Effector CD8-positive, alpha-beta T cell (primary cell): ENCODE measurements around the gene ATG13.
A peak's percentile ranks its signal among the peaks of the same experiment; 100 is the strongest.
"Not testable (repeated sequence)": the region's sequence is repeated elsewhere in the genome, so short reads cannot be mapped to it uniquely, and the experiment has no call there.

Source experiments
- DNase-seq: peaks from one replicate; lab custom pipeline; 2025; lab: John Stamatoyannopoulos, UW

Gene ATG13

DNA sequence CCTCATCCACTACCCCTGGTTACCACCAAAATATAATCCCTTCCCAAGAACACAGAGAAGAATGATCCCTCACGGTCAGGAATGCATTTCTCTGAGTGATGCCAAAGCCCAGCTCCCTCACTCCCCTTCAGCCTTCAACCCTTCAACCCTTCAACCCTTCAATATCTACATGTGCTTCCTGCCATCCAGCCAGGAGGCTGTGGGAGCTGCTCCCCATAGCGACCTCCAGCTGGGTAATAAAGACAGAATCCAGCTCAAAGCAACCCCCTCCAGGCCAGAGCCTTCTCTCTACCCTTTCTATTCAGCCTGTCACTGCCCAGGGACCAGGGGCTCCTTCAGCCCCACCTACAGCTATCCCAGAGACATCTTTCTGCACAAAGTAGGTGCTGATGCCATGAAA lies 80.4 kb downstream of the ATG13 start:
- no peak for DNase-seq

DNA sequence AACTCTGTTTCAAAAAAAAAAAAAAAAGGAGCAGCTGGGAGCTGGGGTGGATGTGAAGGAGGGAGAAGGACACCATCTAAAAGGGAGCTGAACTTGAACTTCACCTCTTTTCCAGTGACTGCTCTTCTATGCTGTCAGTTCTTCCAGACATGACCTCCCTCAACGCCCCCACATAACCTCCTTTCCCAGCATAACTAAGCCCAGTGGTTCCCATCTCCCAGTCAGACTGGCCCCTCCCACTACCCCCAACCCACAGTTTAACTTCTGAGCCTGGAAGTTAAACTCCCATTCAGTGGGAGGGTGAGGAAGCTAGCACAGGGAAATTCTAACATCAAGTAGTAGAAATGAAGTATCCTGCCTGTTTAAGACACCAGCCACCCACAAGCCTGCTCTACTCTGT lies 81.2 kb downstream of the ATG13 start:
- no peak for DNase-seq

DNA sequence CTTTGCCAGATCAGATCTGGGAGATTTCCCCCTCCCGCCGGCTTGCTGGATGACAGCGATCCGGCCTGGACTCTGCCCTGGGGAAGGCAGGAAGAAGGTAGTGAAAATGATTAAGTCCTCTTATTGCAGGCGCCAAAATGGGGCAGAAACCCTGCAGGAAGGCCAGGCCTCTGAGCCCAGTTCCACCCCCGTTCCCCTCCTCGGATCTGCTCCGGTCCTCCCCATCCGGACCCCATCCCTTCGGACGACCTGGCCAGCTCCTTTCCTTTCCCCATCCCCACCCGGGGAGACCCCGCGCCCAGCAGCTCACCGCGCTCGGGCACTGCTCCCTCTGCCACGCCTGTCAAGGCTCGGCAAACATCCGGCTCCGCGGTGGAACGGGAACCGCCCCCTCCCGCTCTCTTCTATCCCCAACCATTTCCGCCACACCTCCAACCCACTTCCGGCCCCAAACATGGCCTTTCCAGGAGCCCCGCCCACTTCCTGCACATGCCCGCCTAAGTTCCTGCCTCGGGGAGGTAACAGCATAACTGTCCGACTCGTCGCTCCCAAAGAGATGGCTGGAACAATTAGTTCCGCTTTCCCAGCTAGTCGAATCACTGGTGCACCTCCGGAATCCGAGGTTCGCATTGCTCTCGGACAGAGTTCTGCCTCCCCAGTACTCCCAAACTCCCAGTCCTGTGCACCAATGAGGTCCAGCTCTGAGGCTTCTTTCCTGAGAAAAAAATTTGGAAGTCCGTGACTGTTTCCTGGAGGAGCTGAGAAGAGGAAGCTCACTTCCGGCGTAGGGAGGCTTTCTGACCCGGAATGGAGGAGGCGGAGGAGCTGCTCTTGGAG lies 83.1 kb downstream of the ATG13 start, which contains the start of the genes ARHGAP1 and ZNF408:
TSS of gene ARHGAP1 (minus strand) at position 379 of the 837 bp plus-strand sequence. CDS start 4,512 bp downstream, outside the sequence.
TSS of gene ZNF408 (plus strand) at position 791 of the 837 bp plus-strand sequence. CDS start at position 808, 17 bp downstream.
- peak; percentile 98 for DNase-seq

DNA sequence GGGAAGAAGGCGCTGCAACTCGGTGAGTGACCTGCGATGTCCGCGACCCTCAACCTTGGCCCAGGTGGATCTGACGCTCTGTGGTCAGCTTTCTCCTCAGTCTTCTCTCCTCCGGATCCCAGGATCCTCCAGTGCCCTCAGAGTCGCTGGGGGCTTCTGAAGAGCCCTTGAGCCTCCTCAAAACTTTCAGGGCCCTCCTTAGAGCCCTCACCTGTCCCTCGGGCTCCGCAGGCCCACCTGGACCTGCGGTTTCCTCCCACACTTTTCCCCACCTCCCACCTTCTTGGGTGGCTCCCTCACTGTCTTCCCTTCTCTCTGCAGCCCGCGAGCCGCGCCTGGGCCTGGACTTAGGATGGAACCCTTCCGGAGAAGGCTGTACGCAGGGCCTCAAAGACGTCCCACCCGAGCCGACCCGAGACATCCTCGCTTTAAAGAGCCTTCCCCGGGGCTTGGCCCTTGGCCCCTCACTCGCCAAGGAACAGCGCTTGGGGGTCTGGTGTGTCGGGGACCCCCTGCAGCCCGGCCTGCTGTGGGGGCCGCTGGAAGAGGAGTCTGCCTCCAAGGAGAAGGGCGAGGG lies 83.8 kb downstream of the ATG13 start:
- no peak for DNase-seq

DNA sequence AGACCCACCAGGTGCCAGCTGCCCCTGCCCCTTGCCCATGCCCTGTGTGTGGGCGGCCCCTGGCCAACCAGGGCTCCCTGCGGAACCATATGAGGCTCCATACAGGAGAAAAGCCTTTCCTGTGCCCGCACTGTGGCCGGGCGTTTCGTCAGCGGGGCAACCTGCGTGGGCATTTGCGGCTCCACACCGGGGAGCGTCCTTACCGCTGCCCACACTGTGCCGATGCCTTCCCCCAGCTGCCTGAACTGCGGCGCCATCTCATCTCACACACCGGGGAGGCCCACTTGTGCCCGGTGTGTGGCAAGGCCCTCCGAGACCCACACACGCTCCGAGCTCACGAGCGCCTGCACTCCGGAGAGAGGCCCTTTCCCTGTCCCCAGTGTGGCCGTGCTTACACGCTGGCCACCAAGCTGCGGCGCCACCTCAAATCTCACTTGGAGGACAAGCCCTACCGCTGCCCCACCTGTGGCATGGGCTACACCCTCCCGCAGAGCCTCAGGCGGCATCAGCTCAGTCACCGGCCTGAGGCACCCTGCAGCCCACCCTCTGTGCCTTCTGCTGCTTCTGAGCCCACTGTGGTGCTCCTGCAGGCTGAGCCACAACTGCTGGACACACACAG lies 87.8 kb downstream of the ATG13 start:
- no peak for DNase-seq

- no peak for DNase-seq
Measured at GRCh38 chr11:46706886-46707285, 89.5 kb downstream of the ATG13 start.

DNA sequence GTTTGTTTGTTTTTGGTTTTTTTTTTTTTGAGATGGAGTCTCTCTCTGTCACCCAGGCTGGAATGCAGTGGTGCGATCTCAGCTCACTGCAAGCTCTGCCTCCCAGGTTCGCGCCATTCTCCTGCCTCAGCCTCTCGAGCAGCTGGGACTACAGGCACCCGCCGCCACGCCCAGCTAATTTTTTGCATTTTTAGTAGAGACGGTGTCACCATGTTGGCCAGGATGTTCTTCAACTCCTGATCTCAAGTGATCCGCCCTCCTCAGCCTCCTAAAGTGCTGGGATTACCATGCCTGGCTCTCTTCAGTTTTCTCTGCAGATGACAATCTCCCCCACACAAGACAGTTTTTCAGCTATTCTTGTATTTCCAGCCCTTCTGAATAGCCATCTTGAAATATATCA lies 92.0 kb downstream of the ATG13 start:
- not testable (repeated sequence) for DNase-seq

GRCh38 chr11:46710821-46711269 lies 93.5 kb downstream of the ATG13 start:
- DNase-seq: no peak

GRCh38 chr11:46711303-46711702 lies 94.0 kb downstream of the ATG13 start:
- no peak for DNase-seq

GRCh38 chr11:46712874-46713576 lies 95.7 kb downstream of the ATG13 start:
- no peak for DNase-seq

GRCh38 chr11:46717825-46718154 lies 100.4 kb downstream of the ATG13 start:
- DNase-seq: not testable (repeated sequence)

- DNase-seq: no peak
Measured at GRCh38 chr11:46718155-46719019, 101.0 kb downstream of the ATG13 start.

DNA sequence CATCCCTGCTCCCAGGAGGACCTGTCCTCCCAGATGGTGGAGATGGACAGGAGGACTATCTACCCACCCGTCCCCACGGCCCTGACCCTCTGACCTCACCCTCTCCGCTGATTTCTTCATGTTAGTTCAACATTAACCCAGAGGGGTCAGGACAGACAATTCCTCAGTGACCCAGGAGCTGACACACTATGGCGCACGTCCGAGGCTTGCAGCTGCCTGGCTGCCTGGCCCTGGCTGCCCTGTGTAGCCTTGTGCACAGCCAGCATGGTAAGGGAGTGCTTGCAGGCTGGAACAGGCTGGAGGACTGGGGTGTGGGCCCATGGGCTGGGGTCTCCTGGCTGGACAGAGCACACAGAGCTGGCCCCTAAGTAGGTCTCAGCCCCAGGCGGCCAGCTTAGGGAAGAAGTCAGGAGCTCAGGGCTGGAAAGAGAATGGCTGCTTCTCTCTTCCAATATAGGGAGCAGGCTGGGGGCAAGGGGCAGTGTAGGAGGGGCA lies 101.7 kb downstream of the ATG13 start, which contains the start of gene F2:
TSS of gene F2 (plus strand) at position 166 of the 495 bp plus-strand sequence. CDS start at position 189, 23 bp downstream.
- no peak for DNase-seq

DNA sequence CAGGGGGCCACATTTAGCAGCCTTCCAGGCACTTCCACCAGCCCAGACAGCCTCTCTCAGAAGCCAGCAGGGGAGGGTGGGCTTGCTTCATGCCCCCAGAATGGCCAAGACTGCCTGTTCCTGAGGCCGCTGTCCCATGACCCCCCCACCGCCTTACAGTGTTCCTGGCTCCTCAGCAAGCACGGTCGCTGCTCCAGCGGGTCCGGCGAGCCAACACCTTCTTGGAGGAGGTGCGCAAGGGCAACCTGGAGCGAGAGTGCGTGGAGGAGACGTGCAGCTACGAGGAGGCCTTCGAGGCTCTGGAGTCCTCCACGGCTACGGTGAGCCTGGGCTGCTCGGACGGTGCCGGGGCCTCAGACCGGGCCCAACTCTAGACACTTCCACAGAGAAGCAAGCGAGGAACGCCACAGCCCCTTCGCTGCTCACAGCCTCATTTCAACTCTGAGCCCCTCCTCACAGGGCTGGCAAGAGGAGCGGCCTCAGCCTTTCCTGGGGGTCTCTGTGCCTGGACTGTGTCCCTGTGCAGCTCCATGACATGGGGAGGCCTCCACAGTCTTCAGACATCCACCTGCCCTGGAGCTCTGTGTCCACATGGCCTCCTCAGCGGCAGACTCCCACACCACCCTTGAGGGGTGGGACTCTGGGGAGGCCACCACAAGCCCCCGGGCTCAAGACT lies 102.3 kb downstream of the ATG13 start:
- no peak for DNase-seq

- DNase-seq: no peak
Measured at GRCh38 chr11:46721286-46721685, 103.9 kb downstream of the ATG13 start.

DNA sequence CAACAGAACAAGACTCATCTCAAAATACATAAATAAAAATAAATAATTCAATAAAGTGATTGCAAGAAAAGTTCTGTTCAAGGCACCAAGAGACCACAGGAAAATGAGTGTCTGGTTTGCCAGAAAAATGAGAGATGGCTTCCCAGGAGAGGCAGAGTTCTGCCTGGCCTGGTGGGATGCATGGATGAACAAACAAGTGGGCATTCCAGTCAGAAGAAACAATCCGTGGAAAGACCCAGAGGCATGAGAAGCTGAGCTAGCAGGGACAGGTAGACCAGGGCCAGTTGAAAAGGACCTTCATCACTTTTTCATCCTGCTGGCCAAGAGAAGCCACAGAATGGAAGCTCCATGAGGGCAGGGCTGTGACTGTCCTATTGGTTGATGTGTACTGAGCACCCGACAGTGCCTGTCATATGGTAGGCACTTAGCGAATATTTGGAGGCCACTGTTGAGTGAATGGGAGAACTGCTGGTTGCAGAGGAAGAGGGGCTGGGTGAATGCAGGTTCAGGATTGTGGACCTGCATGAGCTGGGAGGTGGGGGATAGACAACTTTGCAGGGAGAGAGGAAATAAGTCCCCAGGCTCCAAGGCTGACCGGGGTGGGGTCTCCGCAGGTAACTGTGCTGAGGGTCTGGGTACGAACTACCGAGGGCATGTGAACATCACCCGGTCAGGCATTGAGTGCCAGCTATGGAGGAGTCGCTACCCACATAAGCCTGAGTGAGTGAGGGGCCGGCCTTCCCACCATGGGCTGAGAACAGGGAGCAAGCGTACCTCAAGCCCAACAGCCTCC lies 105.4 kb downstream of the ATG13 start:
- DNase-seq: no peak

GRCh38 chr11:46723359-46723680 lies 106.0 kb downstream of the ATG13 start:
- no peak for DNase-seq

DNA sequence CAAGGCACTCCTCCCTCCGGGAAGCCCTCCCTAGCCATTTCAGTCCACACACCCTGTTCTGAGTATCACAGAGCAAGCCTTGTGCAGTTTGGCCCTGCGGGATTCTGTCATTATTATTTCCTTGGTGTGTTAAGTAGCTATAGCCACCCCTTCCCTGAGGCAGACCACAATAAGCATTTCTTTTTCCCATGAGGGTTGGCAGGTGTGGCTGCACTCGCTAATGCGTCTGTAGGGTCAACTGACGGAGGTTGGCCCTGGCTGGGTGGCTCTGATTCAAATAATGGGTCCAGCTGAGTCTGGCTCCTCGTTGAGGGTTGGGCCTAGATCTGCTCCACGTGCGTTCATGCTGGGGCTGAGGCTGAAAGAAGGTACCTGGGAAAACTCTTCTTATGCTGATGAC lies 106.7 kb downstream of the ATG13 start:
- DNase-seq: no peak
